Activated CD8-positive, alpha-beta memory T cell treated with anti-CD3 and anti-CD28 coated beads for 1 hour (primary cell): ENCODE data around the gene PPARA.
A peak's percentile ranks its signal among the peaks of the same experiment; 100 is the strongest.

ENCODE experiments used
- DNase-seq, 2 donors: peaks; one replicate each; pipeline ENCODE4 v3.0.0-alpha.2; 2020; ENCODE audit warnings: low read depth in 1 of 2; ENCODE audit errors: extremely low read depth in 1 of 2

Gene PPARA

DNA sequence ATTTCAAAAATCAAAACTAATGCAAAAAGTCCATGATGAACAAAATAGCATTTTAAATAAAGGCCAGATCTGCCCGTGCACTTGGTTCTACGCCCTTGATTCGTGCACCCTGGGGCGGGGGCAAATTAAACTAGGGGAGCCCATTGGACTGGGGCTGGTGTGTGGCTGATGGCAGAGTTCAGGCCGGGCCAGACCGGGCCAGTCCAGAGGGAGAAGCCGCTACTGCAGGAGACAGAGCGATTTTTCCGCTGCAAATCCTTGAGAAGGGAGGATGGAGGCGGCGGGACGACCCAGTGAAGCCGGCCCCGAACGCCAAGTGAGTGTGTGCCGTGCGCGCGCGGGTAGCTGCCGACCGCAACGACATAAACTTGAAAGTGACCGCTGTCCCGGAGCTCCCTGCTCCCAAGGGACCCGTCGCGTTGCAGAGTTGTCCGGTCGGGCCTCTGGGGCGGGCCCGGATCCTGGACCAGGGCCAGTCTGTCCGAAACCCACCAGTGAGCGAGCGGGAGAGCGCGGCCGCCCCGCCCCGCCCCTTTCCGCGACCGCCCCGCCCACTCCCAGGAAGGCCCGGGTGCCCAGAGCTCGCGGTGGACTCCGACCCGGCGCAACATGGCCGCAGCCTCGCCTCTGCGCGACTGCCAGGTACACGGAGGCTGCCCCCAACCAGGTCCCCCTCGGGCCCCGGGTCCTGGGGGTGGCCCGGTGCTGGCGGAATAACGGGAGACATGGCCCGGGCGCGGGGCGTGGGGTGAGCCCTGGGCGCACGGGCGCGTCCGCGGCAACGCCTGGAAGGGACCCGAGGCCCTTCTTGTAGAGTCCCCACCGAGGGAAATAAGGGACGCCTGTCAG lies 117.3 kb downstream of the PPARA start, which contains the start of gene TTC38:
Gene TTC38, plus strand, starts transcription at position 578 of the 849 bp plus-strand sequence. Its CDS starts 32 bp downstream, at position 610.
- peak in 1 of 2 donors; percentile 27 for DNase-seq

DNA sequence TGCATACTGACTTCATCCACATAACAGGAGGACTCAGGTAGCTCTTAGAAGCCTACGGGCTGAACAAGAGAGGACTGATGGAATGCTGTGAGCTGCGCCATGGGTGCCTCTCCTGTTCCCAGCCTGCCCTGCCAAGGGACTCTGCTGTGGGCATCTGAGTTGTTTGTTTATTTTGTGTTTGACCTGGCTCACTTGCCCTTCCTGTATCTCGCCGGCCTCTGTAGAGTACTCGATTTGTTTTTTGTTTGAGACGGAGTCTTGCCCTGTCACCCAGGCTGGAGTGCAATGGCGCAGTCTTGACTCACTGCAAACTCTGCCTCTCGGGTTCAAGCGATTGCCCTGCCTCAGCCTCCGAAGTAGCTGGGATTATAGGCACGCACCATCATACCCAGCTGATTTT lies 119.2 kb downstream of the PPARA start:
- no peak for DNase-seq

DNA sequence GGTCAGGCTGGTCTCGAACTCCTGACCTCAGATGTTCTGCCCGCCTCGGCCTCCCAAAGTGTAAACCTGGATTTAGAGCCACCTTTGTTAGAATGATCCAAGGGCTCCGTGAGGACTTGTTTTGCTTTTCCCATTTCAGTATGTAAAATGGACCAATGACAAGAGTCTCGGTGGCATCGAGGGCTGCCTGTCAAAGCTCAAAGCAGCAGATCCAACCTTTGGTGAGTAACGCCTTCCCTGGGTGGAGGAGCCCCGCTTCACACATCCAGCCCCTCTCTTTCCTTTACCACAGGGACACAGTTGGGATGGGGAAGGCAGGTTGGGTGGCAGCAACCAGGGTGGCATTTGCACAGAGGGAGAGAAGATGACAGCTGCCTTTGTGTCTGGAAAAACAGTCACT lies 121.9 kb downstream of the PPARA start:
- DNase-seq, result no peak

DNA sequence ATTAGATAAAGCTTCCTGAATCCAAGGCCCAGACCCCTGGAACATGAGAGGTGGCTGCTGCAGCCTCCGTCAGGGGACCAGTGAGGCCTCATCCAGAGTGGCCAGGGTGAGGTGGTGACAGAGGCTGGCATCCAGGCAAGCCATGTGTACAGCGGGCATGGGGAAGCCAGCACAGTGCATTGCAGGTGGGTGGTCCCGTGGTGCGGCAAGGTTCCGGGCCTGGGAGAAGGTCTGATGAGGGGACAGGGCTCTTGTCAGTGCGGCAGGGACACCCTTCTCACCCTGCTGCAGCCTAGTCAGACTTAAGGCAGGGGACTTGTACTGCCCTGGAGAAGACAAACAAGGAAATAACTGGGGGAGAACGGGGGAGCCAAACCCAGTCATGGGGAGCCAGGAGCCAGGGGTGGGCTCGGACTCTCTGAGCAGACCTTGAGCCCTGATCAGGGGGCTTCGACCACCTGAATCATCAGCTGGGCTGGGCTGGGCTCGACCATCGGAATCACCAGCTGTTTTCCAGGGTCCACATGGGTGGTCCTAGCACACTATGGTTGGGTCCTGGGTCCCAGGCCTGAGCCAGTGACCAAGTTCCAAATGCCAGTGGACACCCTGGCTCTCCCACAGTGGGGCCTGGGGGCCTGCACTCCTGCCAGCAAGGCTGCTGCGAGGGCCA lies 122.6 kb downstream of the PPARA start:
- DNase-seq, result no peak

DNA sequence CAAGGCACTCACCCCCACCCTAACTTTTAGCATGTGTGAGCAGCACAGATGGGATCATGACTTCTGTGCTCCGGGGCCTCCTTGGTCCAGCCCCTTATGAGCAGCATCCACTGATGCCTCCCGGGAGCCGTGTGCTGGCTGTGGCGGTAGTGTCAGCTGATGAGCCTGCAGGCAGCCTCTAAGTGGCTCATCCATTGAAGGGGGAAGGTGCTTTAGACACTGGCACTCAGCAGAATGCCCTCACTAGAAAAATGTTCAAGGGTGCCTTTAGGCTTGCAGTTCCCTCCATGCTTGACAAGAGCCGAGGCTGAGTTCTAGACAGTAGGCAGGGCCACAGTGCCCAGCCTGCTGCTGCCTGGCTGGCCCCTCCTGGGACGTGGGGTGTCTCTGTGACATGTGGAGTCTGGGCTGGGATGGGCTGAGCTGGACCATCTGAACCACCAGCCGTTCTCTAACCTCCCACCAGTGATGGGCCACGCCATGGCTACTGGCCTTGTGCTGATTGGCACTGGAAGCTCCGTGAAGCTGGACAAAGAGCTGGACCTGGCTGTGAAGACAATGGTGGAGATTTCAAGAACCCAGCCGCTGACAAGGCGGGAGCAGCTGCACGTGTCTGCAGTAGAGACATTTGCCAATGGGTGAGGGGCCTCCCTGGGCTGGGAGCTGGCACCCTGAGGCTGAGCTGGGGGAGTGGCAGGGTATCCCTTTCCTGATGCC lies 123.3 kb downstream of the PPARA start:
- DNase-seq, result no peak

- DNase-seq, result no peak
Measured at GRCh38 chr22:46274381-46274780, 124.1 kb downstream of the PPARA start.

GRCh38 chr22:46275455-46276122 lies 125.3 kb downstream of the PPARA start:
- no peak for DNase-seq

DNA sequence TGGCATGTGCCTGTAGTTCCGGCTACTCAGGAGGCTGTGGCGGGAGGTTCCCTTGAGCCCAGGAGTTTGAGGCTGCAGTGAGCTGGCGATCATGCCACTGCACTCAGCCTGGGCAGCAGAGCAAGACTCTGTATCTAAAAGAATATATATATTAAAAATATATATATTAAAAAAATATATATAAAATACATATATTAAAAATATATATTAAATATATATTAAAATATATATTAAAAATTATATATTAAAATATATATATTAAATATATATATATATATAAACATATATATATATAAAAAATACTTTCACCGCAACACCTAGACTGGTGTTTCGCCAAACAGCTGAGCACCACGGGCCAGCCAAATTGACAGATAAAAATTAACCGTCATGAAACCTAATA lies 126.2 kb downstream of the PPARA start:
- DNase-seq, result no peak

GRCh38 chr22:46278656-46279645 lies 128.6 kb downstream of the PPARA start:
- DNase-seq, result no peak

GRCh38 chr22:46280063-46280817 lies 129.9 kb downstream of the PPARA start:
- no peak for DNase-seq

DNA sequence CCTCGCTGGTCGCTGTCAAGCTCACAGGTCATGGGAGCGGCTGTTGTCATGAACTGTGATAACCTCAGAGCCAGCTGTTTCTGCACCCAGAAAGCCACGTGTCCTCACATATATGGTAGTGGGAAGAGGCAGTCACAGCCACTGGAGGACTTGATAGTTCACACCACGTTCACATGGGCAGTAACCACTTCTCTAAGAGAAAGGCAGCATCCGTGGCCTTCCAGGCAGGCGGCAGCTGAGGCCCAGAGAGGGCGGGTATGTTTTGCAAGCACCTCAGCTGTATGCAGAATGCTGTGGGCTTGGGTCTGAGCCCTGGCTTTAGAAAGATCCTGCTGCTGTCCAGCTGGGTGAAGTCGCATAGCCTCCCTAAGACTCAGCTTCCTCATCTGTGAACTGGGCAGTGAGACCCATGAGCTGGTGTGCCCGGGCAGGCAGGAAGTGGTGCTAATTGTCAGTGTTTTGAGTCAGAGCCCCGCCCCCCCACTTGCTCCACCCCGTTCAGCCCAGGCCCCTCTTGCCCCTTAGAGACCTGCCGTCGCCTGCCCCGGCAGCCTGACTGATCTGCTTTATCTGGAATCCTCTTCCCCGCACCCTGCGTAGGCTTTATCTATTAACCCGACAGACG lies 130.8 kb downstream of the PPARA start:
- no peak for DNase-seq

- no peak for DNase-seq
Measured at GRCh38 chr22:46281866-46282678, 131.7 kb downstream of the PPARA start.

DNA sequence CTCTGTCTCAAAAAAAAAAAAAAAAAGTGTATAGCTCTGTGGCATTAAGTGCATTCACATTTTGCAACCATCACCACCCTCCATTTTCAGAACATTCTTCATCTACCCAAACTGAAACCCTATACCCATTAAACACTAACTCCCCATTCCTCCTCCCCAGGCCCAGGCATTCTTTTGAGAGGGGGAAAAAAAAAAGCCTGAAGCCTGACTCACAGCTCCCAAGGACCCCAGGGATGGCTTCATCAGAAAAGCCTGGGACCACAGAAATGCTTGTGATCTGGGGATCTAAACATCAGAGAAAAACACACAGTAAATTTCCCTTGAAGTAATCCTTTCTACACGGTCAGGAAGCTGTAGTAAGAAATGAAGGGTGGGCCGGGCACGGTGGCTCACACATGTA lies 135.7 kb downstream of the PPARA start:
- DNase-seq, result no peak

- no peak for DNase-seq
Measured at GRCh38 chr22:46286941-46287872, 136.9 kb downstream of the PPARA start.

- DNase-seq, result no peak
Measured at GRCh38 chr22:46287873-46288751, 137.8 kb downstream of the PPARA start.

DNA sequence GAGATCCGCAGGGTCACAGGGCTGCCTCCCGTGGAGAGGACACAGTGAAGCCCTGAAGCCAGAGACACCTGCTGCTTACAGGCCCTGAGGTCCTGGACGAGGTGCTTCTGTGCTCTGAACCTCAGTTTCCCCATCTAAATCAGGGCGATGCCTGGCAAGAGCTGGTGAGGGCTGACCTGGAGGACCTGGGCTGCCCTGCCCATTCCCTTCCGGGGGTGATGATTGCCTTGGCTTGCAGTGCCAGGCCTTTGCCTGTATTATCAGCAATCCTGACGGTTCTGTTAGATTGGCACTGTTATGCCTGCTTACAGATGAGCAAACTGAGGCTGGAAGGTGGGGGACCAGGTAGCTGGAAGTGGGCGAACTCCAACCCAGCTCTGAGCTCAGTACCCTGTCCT lies 138.5 kb downstream of the PPARA start:
- no peak for DNase-seq
